HT1080 (cell line): ENCODE data around the gene HOXD11. TPM values are rescaled to one million over a fixed set of nuclear protein-coding genes. Genes with fewer than 3 reads are reported as not detected.

Experiments used
- DNase-seq: peaks from one replicate; pipeline ENCODE4 v3.0.0-alpha.2; 2015; ENCODE audit warnings: low read depth
- total RNA-seq: library from RNA; depleted of rRNA; stranded (reverse); fragments of >200 nt; shearing (Covaris generic); gene quantifications from 2 replicates; pipeline ENCODE4 v1.2.3, GENCODE V29; 2014

The HOXD11 gene
- total RNA-seq, 1 experiment from 2014 or later, result 8.9 TPM

DNA sequence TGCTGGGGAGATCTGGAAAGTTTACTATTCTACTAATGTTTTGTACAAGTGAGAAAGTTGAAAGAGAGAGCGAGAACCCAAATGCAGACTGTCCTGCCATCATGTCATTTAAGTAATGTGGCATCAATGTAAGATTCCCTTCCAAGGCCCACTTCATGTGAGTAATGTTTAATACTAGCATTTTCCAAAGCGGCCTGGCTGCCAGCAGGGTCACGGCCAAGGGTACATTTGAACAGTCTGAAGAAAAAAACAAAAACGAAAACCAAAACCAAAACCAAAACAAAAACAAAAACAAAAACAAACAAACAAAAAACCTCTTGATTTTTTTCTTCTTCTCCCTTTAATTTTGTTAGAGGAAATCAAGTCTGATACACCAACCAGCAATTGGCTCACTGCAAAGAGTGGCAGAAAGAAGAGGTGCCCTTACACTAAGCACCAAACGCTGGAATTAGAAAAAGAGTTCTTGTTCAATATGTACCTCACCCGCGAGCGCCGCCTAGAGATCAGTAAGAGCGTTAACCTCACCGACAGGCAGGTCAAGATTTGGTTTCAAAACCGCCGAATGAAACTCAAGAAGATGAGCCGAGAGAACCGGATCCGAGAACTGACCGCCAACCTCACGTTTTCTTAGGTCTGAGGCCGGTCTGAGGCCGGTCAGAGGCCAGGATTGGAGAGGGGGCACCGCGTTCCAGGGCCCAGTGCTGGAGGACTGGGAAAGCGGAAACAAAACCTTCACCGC lies 11.7 kb downstream of the HOXD11 start:
- no peak for DNase-seq

DNA sequence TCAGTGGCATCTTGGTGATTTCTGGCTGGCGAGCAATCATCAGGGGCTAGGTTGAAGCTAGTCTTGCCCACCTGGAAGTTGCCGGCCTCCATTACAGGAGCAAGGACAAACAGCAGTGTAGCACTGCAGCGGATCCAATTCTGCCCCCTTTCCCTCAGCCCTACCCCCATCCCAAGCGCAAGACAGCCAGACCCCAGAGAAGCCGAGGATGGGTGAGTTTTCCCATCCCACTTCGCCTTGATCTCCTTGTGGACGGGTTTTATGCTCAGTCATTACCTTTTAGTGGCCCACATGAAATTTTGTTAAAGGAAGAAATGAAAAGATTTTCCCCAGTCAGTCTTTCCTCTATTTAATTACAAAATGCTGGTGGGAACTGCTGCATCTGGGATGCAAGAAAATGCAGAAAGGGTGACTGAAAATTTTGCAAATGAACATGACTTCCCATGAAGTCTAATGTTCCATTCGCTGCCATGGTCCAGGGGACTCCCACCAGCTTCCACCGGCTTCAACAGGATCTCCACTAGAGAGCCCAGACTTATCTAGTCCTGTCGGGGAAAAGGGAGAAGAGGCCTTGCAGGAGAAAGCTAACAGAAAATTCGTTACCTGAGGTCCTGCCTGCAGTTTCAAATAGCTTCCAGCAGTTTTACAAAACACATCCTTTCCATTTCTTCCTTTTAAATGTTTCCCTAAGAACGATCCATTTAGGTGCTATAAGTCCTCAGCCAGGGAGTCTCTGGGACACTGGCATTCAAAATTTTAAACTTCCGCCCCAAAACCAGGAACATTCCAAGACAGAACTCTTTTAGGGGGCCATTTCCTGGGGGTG lies 13.5 kb downstream of the HOXD11 start:
- DNase-seq, result no peak

DNA sequence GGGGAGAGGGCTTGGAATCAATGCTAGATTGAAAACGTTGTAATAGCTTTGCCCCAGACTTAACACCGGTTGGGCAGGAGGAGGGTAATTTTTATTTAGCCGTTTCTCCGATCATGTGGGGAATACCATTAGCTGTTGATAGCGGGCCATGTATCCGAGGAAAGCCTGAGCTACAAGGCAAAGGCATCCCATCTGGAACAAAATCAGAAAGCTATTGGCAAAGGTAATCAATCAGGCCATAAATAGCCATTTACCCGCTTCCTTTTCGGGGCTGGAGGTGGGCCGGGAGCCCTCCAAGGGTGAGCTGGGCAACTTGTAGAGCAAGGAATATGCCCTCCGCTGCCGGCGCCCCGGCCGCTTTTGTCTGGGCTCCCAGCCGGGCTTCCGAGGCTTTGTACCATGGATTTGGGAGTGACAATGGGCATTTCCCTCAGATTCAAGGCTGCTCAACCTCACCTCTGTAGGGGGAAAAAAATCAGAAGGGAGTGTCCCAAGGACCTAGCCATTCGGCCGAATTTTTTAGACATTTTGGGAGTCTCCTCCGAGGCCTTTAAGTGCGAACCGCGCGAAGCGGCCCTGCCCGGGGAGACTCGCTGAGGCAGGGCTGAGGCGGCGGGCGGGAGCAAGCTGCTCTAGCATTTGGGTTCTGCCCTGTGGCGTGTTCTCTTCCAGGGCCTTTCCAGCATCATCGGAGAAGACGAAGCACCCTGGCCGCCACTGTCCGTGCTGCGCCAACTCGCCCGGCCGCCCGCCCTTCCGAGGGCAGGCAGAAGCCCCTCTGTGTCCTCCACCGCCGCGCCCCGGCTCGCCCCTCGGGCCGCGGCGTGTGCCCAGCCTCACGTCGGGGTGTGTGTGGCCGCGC lies 14.3 kb downstream of the HOXD11 start:
- DNase-seq, result no peak

DNA sequence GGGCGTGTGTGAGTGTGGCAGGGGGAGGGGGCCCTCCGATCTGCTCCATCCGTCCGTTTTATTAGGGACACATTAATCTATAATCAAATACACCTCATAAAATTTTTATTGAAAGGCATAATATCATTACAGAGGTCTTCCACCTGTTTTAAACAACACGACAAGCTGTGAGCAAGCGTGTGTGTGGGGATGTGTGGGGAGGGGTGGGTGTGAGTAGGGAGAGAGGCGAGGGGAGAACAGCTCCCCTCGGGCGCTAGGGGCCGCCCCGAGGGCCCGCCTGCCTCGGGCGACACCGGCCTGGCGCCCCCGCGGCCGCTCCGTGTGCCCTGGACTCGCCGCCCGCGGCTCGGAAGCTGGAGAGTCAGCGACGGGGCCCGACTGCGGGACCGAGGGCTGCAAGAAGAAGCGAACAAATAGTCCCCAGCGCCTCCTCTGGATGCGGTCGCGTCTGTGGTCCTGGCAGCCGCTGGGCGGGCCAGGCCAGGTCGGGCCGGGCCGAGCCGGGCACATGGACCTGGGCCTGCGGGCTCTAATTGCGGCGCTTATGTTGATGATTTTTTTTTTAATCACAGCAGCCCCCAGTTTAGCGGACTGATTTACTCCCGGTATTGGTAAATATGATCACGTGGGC lies 15.1 kb downstream of the HOXD11 start:
- no peak for DNase-seq

DNA sequence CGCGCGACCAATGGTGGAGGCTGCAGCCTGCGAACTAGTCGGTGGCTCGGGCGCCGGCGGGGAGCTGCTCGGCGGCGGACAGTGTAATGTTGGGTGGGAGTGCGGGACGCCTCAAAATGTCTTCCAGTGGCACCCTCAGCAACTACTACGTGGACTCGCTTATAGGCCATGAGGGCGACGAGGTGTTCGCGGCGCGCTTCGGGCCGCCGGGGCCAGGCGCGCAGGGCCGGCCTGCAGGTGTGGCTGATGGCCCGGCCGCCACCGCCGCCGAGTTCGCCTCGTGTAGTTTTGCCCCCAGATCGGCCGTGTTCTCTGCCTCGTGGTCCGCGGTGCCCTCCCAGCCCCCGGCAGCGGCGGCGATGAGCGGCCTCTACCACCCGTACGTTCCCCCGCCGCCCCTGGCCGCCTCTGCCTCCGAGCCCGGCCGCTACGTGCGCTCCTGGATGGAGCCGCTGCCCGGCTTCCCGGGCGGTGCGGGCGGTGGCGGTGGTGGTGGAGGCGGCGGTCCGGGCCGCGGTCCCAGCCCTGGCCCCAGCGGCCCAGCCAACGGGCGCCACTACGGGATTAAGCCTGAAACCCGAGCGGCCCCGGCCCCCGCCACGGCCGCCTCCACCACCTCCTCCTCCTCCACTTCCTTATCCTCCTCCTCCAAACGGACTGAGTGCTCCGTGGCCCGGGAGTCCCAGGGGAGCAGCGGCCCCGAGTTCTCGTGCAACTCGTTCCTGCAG lies 15.8 kb downstream of the HOXD11 start, which contains the start of gene HOXD9:
Gene HOXD9 (plus strand): TSS at position 37 of the 728 bp plus-strand sequence. CDS start 50 bp downstream, at position 87.
- DNase-seq, result no peak

DNA sequence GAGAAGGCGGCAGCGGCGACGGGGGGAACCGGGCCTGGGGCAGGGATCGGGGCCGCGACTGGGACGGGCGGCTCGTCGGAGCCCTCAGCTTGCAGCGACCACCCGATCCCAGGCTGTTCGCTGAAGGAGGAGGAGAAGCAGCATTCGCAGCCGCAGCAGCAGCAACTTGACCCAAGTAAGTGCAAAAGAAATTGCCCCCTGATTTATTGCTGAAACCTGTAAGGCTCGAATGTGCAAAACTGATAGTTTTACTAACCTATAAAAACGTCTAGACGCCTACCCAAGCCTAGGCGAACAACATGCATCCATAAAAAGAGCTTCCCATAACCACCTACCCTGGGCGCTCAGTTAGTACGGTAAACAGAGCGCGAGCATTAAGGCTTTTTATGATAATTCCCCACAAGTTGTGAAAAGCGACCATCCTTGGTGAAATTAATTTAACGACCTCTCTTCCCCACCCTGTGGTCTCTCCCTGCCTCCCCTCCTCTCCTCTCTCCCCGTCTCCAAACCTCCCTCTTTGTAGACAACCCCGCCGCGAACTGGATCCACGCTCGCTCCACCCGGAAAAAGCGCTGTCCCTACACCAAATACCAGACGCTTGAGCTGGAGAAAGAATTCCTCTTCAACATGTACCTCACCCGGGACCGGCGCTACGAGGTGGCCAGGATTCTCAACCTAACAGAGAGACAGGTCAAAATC lies 16.5 kb downstream of the HOXD11 start:
- DNase-seq, result no peak

DNA sequence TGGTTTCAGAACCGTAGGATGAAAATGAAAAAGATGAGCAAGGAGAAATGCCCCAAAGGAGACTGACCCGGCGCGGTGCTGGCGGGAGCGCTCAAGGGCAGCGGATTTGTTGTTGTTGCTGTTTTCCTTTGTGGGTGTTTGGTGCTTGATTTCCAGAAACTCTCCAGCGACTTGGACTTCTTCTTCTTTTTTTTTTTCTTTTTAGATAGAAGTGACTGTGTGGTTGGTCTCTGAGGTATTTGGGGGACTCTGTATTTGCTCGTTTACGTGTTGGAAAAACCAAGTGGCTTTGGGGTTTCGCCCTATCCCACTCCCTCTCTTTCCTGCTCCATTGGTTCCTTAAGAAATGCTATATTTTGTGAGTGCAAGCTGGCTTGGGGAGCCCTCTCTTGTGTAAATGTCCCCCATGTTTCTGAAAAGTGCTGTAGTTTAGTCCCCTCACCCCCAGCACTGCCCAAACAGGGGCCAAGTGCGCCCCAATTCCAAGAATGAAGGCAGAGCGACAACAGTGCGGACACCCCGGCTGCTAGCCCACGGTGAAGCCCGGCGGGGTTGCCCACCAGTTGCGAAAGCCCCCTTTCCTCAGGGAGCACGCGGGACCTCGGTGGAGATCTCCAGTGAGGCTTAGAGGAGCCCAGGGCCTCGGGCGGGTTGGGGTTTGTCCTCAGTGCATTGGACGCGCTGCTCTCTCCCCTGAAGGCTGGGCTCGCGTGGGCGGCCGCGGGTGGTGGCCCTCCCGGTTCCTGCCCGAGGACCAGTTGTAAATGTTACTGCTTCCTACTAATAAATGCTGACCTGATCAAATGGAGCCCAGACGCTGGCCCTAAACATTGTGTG lies 17.2 kb downstream of the HOXD11 start:
- DNase-seq, result no peak

DNA sequence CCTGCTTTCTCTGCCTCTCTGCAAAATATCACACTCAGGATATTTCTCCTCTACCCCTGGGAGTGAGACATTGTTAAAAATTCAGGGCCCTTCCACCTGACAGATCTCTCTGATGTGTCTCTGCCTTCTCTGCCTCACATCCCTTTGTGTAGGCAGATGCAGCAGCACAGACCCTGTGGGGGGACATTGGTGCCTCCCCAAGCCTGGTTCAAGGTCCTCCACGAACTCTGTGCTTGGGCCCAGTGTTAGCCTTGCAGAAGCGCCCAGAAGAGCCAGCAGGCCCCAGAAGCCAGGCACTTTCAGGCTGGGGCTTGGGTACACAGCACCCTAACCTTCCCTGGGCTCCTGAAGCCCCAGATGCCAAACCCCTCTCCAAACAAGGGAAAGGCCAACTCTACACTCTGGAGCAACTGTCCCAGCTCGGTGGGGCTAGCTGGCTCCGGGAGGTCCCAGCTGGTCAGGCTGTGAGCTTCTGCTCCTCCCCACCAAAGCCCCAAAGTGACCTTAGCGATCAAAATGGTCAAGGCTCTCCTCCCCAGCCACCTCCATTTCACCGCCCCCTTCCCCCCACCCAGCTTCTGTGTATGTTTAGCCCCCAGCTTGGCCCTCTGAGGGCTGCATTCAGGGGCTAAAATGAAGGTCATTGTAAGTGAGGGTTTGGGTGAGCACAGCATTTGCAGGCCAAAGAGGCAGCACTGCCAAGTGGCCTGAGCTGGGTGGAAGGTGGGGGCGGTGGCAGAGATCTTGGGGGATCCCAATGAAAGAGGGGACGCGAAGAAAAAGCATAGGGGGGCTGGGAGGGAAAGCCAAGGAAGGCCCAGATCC lies 18.1 kb downstream of the HOXD11 start:
- no peak for DNase-seq

DNA sequence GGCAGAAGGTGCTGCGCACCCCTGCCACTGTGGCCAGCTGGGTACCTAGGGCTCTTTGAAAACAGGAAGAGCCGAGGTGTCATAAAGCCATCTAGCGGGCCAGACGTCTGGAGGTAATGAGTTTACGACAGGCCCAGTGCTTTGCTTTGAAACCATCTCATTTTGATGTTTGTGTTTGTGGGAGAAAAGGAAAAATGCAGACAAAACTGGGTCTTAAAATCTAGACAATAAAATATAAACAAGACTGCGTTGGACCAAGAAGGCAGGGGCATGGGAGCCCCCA lies 18.6 kb downstream of the HOXD11 start:
- no peak for DNase-seq

DNA sequence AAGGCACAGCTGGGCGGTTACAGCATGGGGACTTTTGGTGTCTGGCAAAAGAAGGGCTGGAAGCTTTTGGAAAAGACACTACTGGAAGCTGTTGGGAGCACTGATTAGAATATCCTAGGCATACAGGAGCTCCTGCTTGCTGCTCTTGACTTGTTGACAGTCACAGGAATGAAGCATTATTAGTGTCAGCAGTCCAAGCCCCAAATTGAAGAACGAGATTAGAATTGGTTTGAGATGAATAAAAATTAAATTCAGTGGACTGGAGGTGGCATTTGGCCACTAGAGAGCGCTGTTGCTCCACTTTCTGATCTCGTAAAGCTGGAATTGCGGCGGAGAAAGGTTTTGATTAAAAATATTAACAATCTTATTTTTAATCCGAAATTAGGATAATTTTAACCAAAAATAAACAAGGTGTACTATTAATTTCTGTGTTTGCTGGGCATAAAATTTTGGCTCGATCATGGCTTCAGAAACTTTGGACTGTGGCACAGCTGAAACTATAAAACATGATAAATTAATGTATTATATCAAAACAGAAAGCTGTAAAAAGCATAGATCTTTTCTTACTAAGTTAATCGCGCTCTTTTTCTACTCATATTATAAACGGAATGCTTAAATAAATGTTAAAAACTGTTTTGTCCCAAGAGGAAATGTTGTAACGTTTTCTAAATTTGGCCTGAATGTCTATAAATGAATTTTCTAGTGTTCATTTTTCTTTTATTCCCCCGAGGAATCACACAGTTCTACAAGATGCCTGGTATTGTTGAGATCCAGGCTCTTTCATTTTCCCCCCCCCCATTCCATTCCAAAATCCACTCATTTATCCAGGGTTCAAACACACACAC lies 20.1 kb downstream of the HOXD11 start:
- DNase-seq, result peak; percentile 37

DNA sequence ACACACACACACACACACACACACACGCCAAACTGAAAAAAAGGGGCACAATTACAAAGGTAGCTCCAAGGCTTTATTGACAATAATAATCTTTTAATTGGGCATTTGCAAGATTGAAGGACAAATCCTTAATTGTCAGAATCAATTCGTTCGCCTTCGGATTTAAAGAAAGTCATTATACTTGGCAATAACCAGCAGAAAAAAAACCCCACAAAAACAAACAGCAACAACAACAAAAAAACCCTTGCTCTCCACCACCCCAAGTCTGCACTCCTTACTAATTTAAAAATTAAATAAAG lies 20.6 kb downstream of the HOXD11 start:
- no peak for DNase-seq

DNA sequence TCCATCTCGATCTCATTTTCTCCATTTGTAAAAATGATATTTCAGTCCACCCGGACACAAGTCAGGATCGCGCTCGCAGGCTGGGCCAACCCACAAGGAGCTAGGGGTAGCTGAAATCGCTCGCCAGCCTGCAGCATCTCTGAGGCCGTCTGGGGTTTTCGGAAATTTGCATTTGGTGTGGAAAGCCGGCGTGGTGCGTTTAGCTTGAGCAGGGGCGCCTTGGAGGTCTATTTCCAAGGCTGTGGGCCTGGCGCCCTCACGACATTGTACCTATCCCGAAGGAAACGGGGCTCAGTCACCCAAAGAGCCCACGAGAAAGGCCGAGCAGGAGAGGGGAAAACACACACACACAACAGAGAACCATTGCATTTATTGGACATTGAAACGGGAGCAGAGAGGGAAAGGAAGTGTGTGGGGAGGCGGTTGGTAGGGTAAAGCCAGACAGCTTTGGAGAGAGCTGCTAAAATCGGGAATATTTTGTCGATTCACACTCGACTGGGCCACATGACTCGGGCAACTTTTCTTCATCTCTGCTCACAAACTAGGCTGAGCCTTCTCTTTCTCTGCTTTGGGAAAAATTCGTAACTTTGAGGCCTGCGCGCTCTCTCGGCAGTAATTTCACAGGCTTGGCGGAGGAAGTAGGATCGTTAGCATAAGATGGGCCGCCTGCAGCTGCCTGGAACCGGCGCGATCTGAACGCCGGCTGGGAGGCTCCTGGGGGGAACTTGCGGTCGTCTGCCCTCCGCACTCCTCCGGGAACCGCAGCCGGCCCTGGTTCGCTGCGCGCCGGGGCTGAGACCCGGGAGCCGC lies 21.3 kb downstream of the HOXD11 start:
- no peak for DNase-seq

DNA sequence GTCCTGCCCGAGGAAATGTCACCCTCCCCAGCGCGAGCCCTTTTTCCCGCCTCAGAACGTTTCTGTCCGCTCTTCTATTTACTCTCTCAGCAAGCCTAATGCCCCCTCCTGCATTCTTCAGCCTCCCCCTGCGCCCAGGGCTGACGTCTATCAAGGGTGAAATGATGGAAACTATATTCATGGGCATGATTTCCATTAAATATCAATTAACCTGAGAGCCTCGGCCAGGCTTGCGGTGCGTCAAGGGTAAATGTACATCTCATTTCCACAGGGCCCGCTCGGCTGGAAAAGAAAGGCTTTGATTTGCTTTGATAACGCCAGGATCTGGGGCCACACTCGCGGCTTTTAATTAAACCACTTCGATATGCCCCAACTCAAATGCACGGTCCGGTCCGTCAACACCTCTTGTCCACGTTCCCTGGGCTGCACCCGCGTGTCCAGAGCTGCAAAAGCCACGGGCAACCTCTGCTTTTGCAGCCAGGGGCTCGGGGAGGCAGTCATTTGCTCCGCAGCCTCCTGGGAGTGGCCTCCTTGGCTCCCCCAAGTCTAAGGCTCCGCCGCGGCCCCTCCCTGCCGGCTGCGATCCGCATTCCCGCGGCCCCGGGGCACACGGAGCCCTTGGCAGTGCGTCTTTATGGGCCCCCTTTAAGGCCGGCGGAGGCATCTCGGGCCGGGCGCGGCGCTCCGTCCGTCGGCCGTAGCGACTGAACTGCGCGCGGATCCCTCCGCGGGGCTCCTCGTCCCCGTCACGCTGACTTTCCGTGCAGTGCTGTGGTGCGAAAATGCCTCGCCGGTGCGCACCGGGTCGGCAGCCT lies 22.1 kb downstream of the HOXD11 start, which contains the start of gene HOXD8:
Gene HOXD8 (plus strand): TSS at position 724 of the 815 bp plus-strand sequence. CDS start 662 bp downstream, outside the sequence.
- DNase-seq, result peak; percentile 61

DNA sequence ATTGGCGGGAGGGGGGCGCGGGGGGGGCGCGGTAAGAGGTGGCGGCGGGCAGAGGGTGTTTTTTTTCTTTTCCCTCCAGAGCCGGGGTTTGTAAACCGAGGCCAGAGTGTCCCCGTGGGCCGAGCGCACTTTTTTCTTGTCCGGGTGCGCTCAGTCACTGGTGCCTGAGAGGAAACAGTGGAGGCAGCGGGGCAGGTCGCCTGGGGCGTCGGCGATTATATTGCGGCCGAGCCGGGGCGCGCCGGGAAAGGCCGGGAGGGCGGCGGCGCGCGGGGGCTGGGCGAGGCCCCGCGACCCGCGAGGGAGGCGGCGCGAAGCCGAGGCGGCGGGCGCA lies 22.7 kb downstream of the HOXD11 start:
- DNase-seq, result no peak

DNA sequence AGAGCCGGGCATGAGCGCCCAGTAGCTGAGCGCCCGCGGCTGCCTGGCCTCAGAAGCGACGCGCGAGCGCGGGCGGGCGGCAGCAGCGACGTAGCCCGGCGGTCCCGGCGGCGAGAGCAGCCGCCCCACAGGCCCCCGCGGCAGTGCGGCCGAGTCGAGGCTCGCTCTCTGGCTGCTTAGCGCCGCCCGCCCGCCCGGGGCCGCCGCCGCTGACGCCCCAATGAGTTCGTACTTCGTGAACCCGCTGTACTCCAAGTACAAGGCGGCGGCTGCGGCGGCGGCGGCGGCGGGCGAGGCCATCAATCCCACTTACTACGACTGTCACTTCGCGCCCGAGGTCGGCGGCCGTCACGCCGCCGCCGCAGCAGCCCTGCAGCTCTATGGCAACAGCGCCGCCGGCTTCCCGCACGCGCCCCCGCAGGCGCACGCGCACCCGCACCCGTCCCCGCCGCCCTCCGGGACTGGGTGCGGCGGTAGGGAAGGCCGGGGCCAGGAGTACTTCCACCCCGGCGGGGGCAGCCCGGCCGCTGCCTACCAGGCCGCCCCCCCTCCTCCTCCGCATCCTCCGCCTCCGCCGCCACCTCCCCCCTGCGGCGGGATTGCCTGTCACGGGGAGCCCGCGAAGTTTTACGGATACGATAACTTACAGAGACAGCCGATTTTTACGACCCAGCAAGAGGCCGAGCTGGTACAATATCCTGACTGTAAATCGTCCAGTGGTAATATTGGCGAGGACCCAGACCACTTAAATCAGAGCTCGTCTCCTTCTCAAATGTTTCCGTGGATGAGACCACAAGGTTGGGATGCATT lies 23.3 kb downstream of the HOXD11 start:
- peak; percentile 42 for DNase-seq
